Effector CD8-positive, alpha-beta T cell (primary cell): Measurements from ENCODE around the gene LRRC8E.
"Not testable (repeated sequence)": the region's sequence is repeated elsewhere in the genome, so short reads cannot be mapped to it uniquely, and the experiment has no call there.

ENCODE experiments used
- DNase-seq: peaks from one replicate; lab custom pipeline; 2025; lab: John Stamatoyannopoulos, UW

Gene LRRC8E

DNA sequence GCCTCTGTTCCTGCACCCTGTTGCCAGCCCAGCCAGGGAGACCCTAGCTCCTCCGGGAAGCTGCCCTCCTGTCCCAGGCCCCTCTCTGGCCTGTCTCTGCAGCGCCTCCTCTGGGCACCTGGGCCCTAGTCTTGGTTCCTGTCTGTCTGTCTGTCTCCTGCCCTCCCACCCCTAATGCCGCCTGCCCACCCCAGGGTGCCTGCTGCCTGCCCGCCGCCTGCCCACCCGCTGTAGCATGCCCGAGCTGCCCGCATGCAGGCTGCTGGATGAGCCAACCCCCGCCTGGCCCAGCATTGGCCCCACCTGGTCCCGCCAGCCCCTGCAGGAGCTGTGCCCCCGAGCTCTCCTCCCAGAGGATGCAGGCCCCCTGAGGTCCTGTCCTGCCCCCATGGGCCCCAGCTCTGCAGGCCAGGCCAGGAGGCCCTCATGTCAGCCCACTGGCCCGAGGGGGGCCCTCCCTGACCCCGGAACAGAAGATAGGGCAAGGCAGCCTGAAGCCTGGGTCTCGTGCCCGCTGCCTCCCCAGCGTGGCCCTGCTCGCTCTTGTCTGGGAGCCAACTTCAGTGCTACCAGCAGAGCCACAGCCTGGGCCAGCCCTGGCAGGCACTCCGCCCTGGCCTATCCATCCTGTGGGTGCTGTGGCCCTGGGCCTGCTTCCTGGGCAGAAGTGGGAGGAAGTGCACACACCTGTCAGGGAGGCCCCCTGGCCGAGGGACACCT, 20.6 kb downstream of the LRRC8E start:
- no peak for DNase-seq

DNA sequence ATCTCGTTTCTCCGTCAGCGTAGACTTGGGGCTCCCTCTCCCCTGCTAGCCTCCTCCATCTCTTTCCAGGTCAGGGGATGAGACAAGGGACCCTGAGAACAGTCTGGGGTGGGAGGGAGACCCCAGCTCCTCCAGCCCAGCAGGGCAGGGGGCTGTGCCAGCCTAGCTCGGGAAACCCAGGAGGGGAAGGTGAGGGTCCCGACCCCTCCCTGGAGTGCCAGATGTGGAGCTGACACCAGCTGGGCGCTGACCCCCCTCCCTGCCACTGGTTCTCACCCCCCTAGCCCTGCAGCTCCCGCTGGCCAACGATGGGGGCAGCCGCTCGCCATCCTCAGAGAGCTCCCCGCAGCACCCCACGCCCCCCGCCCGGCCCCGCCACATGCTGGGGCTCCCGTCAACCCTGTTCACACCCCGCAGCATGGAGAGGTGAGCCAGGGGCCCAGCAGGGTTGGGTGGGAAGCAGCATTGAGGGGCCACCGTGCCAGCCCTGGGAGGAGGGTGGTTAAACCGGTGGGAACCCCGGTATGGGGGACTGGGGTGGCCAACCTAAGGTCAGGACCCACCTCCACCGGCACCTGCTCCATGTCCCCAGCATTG, 21.3 kb downstream of the LRRC8E start:
- no peak for DNase-seq

DNA sequence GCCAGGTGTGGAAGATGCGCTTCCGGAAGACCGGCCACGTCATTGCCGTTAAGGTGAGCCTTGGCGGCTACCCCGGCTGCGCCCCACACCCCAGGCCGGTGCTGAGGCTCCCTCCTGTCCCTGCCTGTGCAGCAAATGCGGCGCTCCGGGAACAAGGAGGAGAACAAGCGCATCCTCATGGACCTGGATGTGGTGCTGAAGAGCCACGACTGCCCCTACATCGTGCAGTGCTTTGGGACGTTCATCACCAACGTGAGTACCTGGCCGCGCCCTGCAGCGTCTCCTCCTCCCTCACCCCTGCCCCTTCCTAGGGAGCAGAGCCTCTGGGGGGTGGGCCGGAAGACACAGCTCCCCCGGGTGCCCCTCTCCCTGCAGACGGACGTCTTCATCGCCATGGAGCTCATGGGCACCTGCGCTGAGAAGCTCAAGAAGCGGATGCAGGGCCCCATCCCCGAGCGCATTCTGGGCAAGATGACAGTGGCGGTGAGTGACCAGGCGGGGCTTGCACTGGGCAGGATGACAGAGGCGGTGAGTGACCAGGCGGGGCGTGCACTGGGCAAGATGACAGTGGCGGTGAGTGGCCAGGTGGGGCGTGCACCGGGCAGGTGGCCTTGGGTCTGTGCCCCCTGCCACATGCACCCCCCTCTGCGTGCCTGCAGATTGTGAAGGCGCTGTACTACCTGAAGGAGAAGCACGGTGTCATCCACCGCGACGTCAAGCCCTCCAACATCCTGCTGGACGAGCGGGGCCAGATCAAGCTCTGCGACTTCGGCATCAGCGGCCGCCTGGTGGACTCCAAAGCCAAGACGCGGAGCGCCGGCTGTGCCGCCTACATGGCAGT, 22.2 kb downstream of the LRRC8E start:
- no peak for DNase-seq

DNA sequence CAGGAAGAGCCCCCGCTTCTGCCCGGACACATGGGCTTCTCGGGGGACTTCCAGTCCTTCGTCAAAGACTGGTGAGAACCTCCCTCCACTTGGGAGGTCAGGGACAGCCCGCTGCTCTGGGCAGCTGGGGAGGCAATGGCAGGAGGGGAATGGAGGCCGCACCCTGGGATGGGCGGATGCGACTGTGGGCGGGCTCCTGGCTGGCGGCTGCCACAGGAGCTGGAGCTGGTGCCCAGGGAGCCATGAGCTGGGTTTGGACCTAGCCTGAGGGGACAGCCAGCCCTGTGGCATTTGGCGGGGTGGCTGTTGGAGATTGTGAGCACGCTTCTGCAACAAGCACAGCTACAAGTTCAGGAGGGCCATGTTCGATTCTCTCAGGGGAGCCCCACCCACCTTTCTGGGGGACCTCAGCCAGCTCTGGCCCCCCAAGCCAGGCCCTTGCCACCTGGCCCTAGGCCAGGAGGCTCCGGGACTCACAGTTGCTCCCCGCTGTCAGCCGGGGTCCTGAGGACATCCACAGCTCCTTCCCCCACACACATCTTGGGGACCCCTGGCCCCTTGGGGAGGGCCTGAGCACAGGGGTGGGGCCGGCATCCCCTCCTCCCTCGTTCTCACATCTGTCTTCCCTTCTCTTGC, 23.3 kb downstream of the LRRC8E start:
- DNase-seq: no peak

DNA sequence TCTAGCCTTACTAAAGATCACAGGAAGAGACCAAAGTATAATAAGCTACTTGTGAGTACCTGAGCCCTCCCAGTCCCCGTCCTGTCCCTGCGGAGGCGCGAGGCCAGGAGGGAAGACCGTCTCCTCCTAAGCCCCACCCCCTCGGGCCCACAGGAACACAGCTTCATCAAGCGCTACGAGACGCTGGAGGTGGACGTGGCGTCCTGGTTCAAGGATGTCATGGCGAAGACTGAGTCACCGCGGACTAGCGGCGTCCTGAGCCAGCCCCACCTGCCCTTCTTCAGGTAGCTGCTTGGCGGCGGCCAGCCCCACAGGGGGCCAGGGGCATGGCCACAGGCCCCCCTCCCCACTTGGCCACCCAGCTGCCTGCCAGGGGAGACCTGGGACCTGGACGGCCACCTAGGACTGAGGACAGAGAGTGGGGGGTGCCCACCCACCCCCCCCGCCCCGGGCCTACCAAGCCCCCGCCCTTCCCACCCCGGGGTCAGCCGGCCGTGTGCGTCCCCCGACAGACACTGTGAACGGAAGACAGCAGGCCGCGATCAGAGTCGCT, 23.9 kb downstream of the LRRC8E start:
- DNase-seq: no peak

DNA sequence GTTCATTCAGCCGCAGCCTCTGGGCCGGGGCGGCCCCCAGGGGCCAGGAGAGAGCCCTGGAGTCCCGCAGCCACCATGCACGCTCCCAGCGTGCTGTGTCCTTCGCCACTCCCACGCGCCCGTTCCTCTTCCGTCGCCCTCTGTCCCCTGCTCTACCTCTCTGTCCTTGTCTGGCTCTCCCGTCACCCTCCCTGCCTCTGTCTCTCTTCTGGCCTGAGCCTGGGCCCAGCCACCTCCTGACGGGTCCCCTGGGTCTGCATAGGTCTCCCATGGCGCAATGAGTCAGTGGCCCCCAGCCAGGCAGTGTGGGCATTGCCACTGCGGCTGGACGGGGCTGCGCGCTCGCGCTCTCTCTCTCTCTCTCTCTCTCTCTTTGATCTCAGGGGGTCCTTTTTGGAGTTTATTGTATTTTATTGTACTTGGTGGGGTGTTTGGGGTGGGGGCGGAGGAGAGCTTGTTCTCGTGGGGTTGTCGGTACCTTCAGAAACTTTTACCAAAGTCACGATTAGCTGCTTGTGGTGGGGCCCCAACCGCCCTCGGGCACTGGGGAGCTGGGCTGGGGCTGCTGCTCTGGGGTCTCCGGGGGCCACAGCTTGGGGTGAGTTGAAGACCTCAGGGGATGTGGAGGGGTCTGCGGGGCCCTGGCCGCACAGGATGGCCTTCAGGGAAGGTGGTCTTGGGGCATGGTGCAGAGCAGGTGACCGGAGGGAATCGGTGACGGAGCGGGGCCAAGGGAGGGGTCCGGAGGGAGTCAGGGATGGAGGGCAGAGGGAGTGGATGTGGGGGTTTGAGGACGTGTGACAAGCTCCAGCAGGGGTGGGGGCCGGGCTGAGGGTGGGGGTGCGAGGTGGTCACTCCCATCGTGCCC, 24.6 kb downstream of the LRRC8E start:
- DNase-seq: no peak

DNA sequence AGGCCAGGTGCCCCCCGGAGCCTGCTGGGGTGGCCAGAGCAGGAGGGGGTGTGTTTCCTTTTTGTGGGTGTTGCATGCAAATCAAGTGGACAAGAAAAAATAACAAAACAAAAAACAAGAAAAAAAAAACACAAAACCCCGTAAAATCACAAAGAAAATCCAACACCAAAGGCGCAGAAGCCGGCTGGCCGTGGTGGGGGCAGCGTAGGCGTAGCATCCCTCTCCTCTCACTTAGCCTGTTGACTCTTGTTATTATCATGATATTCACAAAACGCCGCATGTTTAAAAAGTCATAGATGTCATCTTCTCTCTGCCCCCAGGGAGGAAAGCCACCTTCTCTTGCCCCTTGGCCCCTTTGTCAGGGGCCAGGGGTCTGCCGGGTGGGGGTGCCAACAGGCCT, 25.3 kb downstream of the LRRC8E start:
- DNase-seq: no peak

DNA sequence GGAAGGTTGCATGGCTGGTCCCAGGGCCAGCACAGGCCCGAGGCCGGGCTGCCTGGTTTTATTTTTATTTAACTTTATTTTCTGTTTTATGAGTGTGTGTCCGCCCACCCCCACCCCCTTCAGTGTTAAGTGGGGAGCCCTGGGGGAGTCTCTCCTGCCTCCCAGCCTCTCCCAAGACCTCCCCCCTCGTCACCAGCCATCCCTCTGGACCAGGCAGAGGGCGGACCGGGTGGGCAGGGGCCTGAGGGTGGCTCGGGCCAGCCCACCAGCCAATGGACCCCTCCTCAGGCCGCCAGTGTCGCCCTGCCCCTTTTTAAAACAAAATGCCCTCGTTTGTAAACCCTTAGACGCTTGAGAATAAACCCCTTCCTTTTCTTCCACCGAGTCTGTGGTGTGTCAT, 25.8 kb downstream of the LRRC8E start:
- no peak for DNase-seq

DNA sequence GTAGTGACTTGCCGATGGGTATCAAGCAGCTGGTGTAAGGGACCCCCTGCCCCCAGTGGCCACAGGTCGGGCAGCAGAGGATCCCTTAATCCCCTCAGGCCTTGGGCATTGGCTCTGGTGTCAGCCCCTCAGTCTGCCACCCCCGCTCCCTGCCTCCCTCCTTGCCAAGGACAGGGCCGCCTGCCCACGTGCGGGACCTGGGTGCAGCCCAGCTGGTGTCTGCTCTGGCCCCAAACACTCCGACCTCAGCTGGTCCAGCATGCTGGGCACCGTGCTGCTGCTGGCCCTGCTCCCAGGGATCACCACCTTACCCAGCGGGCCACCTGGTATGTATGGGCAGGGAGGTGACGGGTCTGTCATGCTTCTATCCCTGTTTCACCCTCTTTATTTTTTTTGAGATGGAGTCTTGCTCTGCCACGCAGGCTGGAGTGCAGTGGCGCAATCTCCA, 26.3 kb downstream of the LRRC8E start, which contains the start of gene TGFBR3L:
Gene TGFBR3L, plus strand, starts transcription at position 233 of the 448 bp plus-strand sequence.
- no peak for DNase-seq

DNA sequence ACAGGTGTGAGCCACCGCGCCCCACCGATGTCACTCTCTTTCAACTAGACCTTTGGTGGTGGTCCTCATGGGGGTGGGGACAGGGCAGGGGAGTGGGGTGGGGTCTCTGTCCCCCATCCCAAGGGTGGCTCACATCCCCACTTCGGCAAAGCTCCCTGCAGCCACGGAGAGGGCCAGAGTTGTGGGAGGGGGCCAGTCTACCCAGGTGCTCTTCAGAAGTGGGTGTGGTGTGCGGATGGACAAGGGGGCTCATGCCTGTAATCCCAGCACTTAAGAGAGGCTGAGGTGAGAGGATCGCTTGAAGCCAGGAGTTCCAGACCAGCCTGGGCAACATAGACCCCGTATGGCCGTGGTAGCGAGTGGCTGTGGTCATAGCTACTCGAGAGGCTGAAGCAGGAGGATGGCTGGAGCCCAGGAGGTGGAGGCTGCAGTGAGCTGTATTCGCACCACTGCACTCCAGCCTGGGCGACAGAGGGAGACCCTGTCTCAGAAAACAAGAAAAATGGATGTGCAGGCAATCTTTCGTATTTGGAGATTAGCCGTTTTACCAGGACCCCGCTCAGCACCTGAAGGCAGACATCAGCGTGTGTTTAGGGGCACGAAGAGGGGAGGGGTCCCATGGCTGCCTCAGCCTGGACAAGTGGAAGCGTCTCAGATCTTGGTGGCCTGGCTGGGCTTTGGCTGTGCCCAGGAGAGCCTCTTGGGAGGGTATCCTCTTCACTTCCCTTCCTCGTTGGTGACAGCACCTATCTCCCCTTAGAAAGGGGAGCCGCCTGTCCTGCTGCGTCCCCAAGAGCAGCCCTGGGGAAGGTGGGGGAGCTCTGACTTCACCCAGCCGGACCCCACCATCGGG, 27.2 kb downstream of the LRRC8E start:
- no peak for DNase-seq

DNA sequence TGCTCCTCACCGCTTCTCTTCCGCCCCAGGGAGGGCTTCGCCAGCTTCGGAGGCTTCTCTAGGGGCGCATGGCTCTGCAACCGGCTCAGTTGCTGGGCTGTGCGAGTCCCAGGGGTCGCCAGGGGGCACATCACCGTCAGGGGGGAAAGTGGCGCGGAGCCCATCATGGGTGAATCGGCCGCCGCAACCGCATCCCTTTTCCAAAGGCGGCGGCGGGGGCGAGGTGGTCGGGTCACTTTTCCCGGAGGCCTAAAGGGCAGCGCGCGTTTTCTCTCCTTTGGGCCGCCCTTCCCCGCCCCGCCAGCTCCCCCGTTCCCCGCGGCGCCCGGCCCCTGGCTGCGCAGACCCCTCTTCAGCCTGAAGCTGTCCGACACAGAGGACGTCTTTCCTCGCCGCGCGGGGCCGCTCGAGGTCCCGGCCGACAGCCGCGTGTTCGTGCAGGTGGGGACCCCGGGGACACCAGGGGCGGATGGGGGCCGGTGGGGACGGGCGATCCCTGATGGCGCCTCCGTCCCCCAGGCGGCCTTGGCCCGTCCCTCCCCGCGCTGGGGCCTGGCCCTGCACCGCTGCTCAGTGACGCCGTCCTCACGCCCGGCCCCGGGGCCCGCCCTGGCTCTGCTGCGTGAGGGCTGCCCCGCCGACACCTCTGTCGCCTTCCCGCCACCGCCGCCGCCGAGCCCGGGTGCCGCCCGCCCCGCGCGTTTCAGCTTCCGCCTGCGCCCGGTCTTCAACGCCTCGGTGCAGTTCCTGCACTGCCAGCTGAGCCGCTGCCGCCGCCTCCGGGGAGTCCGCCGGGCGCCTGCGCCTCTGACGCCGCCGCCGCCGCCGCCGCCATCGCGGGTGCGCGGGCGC, 28.0 kb downstream of the LRRC8E start:
- DNase-seq: peak; percentile 16

DNA sequence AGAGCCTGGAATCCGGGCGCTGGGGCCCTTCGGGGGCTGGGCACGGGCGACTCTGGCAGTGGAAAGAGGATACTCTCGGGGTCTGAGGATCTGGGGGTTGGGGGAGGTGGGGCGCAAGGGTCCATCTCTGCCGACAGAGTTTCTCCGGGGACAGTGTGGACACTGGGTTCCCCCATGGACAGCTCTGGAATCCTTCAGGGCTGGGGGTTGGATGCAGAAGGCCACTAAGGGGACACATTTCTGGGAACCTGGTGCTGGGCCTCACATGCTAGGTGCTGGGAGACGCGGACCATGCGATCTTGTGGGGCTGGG, 28.6 kb downstream of the LRRC8E start:
- DNase-seq: no peak

DNA sequence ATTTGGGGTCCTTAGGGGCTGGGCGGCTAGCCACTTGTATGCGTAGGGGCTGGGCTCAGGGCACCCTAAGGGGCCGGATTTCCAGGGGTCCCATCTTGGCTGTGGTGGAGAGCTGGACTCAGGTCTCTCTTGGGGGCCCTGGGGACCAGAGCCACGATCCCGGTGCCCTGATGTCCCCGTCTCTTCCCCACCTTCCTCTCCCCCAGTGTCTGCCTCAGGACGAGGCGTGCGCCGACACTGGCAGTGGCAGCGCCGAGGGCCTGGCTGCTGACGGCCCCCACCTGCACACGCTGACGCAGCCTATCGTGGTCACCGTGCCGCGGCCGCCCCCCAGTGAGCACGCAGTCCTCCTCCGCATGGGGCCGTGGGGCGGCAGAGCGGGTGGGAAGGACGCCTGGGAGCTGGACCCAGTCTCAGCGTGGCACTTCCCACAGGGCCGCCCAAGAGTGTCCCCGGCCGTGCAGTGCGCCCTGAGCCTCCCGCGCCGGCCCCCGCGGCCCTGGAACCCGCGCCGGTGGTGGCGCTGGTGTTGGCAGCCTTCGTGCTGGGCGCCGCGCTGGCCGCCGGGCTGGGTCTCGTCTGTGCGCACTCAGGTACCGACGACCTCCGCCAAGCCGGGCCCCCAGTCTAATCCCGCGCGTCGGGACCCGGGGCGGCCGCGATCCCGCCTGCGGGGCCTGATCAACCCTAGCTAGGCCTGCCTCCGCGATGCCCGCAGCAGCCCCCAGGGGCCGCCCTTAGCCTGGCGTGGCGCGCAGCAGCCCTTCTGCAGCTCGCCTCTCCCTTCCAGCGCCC, 29.2 kb downstream of the LRRC8E start:
- peak; percentile 31 for DNase-seq

DNA sequence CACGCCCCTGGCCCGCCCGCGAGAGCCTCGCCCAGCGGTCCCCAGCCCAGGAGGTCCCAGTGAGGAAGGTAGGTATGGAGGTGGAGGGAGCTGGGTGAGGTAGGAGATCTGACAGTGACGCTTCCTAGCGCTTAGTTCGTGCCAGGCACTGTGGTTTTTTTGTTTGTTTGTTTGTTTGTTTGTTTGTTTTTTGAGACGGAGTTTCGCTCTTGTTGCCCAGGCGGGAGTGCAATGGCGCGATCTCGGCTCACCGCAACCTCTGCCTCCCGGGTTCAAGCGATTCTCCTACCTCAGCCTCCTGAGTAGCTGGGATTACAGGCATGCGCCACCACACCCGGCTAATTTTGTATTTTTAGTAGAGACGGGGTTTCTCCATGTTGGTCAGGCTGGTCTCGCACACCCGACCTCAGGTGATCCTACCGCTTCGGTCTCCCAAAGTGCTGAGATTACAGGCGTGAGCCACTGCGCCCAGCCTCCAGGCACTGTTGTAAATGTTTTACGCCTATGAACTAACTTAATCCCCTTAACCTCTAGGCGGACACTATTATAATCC, 29.8 kb downstream of the LRRC8E start:
- DNase-seq: not testable (repeated sequence)

DNA sequence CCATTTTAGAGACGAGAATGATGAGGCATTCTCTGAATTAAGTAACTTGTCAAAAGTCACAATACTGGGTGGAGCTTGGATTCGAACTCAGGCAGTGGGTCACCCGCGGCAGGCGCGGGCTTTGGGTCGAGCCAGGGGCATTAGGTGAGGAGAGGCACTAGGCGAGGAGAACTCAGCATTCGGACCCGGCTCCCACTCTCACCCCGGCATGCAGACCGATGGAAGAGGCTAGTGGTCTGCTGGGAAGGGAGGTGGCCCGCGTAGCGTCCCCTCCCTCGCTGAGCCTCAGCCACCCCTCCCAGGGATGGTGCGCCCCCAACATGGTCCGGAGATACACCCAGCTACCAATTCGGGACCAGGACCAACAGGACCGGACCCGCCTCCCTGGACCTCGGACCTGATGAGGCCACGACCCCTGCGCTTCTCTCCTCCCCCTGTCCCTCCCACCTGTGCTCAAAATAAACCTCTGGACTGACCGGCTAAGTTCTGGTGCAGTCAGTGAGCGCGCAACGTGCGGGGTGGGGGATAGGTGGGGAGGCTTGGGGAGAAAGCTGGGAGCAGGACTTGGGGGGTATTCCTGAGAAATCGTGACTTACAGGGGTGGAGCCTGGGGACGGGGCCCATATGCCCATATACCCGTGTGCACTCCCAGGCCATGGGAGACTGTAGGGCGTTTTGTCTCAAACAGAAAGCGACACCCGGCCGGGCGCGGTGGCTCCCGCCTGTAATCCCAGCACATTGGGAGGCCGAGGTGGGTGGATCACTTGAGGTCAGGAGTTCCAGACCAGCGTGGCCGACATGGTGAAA, 30.5 kb downstream of the LRRC8E start:
- no peak for DNase-seq

DNA sequence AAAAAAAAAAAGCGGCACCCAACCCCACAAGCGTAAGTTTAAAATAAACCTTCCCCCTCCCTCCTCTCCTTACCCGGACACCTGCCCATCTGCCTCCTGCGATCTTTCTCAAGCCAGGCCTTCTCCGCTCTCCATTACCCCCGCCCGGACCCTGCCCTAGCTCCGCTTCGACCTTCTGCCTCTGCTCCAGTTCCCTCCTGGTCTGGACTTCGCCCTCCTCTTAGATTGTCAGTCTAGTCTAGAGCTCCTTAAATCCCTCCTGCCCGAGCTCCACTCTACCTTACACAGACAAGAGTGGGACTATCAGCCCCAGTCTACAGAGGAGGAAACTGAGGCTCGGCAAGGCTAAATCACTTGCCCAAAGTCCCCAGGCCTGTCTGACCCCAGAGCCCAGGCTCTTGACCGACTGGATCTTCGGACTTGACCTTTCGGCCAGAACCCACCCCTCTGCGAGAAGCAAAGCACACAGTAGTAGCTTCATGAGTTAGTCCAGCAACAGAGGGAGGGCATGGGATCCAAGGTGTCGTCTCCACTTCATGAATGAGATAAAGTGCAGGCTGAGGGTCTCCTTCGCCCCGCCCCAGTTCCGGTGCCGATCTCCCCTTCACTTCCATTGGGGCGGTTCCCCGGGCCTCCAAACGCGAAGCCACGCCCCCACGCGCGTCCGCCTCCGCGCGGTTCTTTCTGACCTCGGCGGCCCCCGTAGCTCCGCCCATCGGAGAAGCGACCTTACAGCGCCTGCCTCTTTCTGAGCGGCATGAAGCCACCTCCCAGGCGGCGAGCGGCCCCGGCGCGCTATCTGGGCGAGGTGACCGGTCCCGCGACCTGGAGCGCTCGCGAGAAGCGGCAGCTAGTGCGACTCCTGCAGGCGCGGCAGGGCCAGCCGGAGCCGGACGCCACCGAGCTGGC, 31.6 kb downstream of the LRRC8E start, which contains the start of gene SNAPC2:
Gene SNAPC2, plus strand, starts transcription at position 729 of the 909 bp plus-strand sequence. Its CDS starts 29 bp downstream, at position 758.
- DNase-seq: peak; percentile 92
